ENCODE results near the gene MCRIP2.

GRCh38 chr16:626787-627453 lies 14.7 kb upstream of the MCRIP2 start:
- no peak for TF ChIP-seq POLR2A (IDR thresholded peaks at IDR 0.05)
- no peak for TF ChIP-seq EP300 (IDR thresholded peaks at IDR 0.05)

All from sigmoid colon (tissue), 4 donors.